GM19438 (cell line): ENCODE results near the gene ARL6IP4.
"Not testable (repeated sequence)": the region's sequence is repeated elsewhere in the genome, so short reads cannot be mapped to it uniquely, and the experiment has no call there.

Source experiments
- ATAC-seq: cut with Tn5 transposase; IDR thresholded peaks from one replicate; pipeline ENCODE4 v1.9.1; 2021; ENCODE audit warnings: low read depth; ENCODE audit not compliant: unreplicated experiment

Gene ARL6IP4

GRCh38 chr12:123005081-123005626 lies 24.7 kb downstream of the ARL6IP4 start:
- ATAC-seq, result no peak

- no peak for ATAC-seq
Observed at GRCh38 chr12:123006977-123007376, 26.5 kb downstream of the ARL6IP4 start.

GRCh38 chr12:123010110-123010509 lies 29.6 kb downstream of the ARL6IP4 start:
- no peak for ATAC-seq

GRCh38 chr12:123010681-123011080 lies 30.2 kb downstream of the ARL6IP4 start:
- no peak for ATAC-seq

GRCh38 chr12:123011701-123012100 lies 31.2 kb downstream of the ARL6IP4 start:
- no peak for ATAC-seq

- no peak for ATAC-seq
Observed at GRCh38 chr12:123013185-123014095, 33.0 kb downstream of the ARL6IP4 start.

GRCh38 chr12:123014473-123014872 lies 34.0 kb downstream of the ARL6IP4 start:
- not testable (repeated sequence) for ATAC-seq

GRCh38 chr12:123017753-123018152 lies 37.3 kb downstream of the ARL6IP4 start:
- ATAC-seq, result no peak

GRCh38 chr12:123019841-123020138 lies 39.3 kb downstream of the ARL6IP4 start:
- no peak for ATAC-seq

- ATAC-seq, result no peak
Observed at GRCh38 chr12:123021688-123022604, 41.5 kb downstream of the ARL6IP4 start.

- ATAC-seq, result no peak
Observed at GRCh38 chr12:123022846-123023245, 42.4 kb downstream of the ARL6IP4 start.

GRCh38 chr12:123024819-123025391 lies 44.4 kb downstream of the ARL6IP4 start:
- ATAC-seq, result no peak

GRCh38 chr12:123026094-123026853 lies 45.8 kb downstream of the ARL6IP4 start:
- ATAC-seq, result no peak

GRCh38 chr12:123027726-123028445 lies 47.4 kb downstream of the ARL6IP4 start:
- ATAC-seq, result no peak

GRCh38 chr12:123028475-123028874 lies 48.0 kb downstream of the ARL6IP4 start:
- ATAC-seq, result no peak

GRCh38 chr12:123029550-123029949 lies 49.1 kb downstream of the ARL6IP4 start:
- no peak for ATAC-seq

GRCh38 chr12:123030686-123031085 lies 50.2 kb downstream of the ARL6IP4 start:
- no peak for ATAC-seq

GRCh38 chr12:123031171-123031845 lies 50.8 kb downstream of the ARL6IP4 start:
- ATAC-seq, result no peak
